ENCODE measurements around the gene MRPL32. TPM values are rescaled to one million over a fixed set of nuclear protein-coding genes. Genes with fewer than 3 reads are reported as not detected.

The MRPL32 gene
- total RNA-seq, 2 experiments from 2014 or later, result 67.4 to 71.8 TPM

GRCh38 chr7:42930889-42931288 is 1.3 kb upstream of the MRPL32 start:
- DNase-seq, result no peak
- Mint-ChIP-seq H3K4me3 (peak overlapping the region; percentile 100), H3K4me1 (ENCODE audit: low read depth) (peaks cover 63% of the 10 kb centered on the region), H3K36me3 (ENCODE audit: low read depth) (peaks cover 50% of the 10 kb centered on the region), H3K27ac (peak overlapping the region; percentile 100), H3K27me3 (ENCODE audit: low read depth) (no peaks in the 10 kb centered on the region), H3K9me3 (no peaks in the 10 kb centered on the region)
- CTCF ChIA-PET, result interaction anchor here (1.1 to 1.2 kb wide), 2 partner anchors 20 to 331 kb away, joined by 3 read pairs; no protein-coding TSS in a partner anchor
- intact Hi-C loops (cut with micrococcal nuclease), result loop anchor here (5.0 to 10.0 kb wide), 3 partner anchors 901 to 1049 kb away; partner anchors contain the start of gene MRPS24

- DNase-seq, result no peak
- Mint-ChIP-seq H3K4me1 (ENCODE audit: low read depth) (peaks cover 62% of the 10 kb centered on the region), H3K4me3 (peak overlapping the region; percentile 100), H3K27ac (peak overlapping the region; percentile 100), H3K36me3 (ENCODE audit: low read depth) (peaks cover 51% of the 10 kb centered on the region), H3K27me3 (ENCODE audit: low read depth) (no peaks in the 10 kb centered on the region), H3K9me3 (no peaks in the 10 kb centered on the region)
- intact Hi-C loops (cut with micrococcal nuclease), result loop anchor here (5.0 to 10.0 kb wide), 3 partner anchors 901 to 1049 kb away; partner anchors contain the start of gene MRPS24
- CTCF ChIA-PET, result interaction anchor here (1.2 to 1.7 kb wide), 3 partner anchors 10 to 330 kb away, joined by 3 to 6 read pairs (median 6); partner anchors contain the start of gene C7orf25
These were observed 736 bp upstream of the MRPL32 start for GRCh38 chr7:42931447-42931833.

GRCh38 chr7:42932811-42933591 is 825 bp downstream of the MRPL32 start:
- DNase-seq, result no peak
- H3K27me3 Mint-ChIP-seq (ENCODE audit: low read depth), result no peaks in the 10 kb centered on the region
- intact Hi-C loops (cut with micrococcal nuclease), result loop anchor here (1.0 to 10.0 kb wide), 10 partner anchors 7 to 1051 kb away; partner anchors contain the start of genes C7orf25, COA1, MRPS24 and STK17A
- peaks cover 55% of the 10 kb centered on the region for H3K4me1 Mint-ChIP-seq (ENCODE audit: low read depth)
- H3K27ac Mint-ChIP-seq, result peak overlapping the region; percentile 100
- no peaks in the 10 kb centered on the region for H3K9me3 Mint-ChIP-seq
- CTCF ChIA-PET, result interaction anchor here (1.6 to 1.7 kb wide), 2 partner anchors 10 to 21 kb away, joined by 6 read pairs; partner anchors contain the start of gene C7orf25
- peaks cover 44% of the 10 kb centered on the region for H3K36me3 Mint-ChIP-seq (ENCODE audit: low read depth)
- peak overlapping the region; percentile 100 for H3K4me3 Mint-ChIP-seq

- intact Hi-C loops (cut with micrococcal nuclease), result loop anchor here (5.0 to 10.0 kb wide), 3 partner anchors 898 to 1052 kb away; partner anchors contain the start of gene MRPS24
- DNase-seq, result no peak
- CTCF ChIA-PET, result interaction anchor here (1.2 kb wide), 1 partner anchor 9 kb away, joined by 3 read pairs; no protein-coding TSS in a partner anchor
- H3K27me3 Mint-ChIP-seq (ENCODE audit: low read depth), result no peaks in the 10 kb centered on the region
- peaks cover 38% of the 10 kb centered on the region for H3K36me3 Mint-ChIP-seq (ENCODE audit: low read depth)
- H3K4me1 Mint-ChIP-seq (ENCODE audit: low read depth), result peaks cover 54% of the 10 kb centered on the region
- H3K9me3 Mint-ChIP-seq, result no peaks in the 10 kb centered on the region
- H3K4me3 Mint-ChIP-seq, result peak overlapping the region; percentile 100
- peak overlapping the region; percentile 70 for H3K27ac Mint-ChIP-seq
These were observed 2.1 kb downstream of the MRPL32 start for GRCh38 chr7:42934291-42934690.

- intact Hi-C loops (cut with micrococcal nuclease), result loop anchor here (10.0 kb wide), 1 partner anchor 929 kb away; the partner anchor contains the start of gene MRPS24
- CTCF ChIA-PET, result interaction anchor here (0.6 to 1.2 kb wide), 2 partner anchors 7 to 1206 kb away, joined by 3 to 4 read pairs; no protein-coding TSS in a partner anchor
- H3K27ac Mint-ChIP-seq, result peak overlapping the region; percentile 20
- H3K36me3 Mint-ChIP-seq (ENCODE audit: low read depth), result peaks cover 33% of the 10 kb centered on the region
- no peak for DNase-seq
- H3K9me3 Mint-ChIP-seq, result no peaks in the 10 kb centered on the region
- H3K4me3 Mint-ChIP-seq, result no peak overlapping the region
- no peaks in the 10 kb centered on the region for H3K27me3 Mint-ChIP-seq (ENCODE audit: low read depth)
- H3K4me1 Mint-ChIP-seq (ENCODE audit: low read depth), result peaks cover 58% of the 10 kb centered on the region
These were observed 3.7 kb downstream of the MRPL32 start for GRCh38 chr7:42935861-42936260.

- CTCF ChIA-PET, result interaction anchor here (1.0 kb wide), 2 partner anchors 11 to 515 kb away, joined by 3 read pairs; no protein-coding TSS in a partner anchor
- peak; percentile 57 for DNase-seq
These were observed 7.5 kb downstream of the MRPL32 start for GRCh38 chr7:42939457-42940240.

GRCh38 chr7:42940985-42941847 is 9.0 kb downstream of the MRPL32 start:
- no peaks in the 10 kb centered on the region for H3K9me3 Mint-ChIP-seq
- peaks cover 47% of the 10 kb centered on the region for H3K4me1 Mint-ChIP-seq (ENCODE audit: low read depth)
- H3K27ac Mint-ChIP-seq, result no peak overlapping the region

More at GRCh38 chr7:42939457-42940240, 7.5 kb downstream of the MRPL32 start:
- peaks cover 16% of the 10 kb centered on the region for H3K36me3 Mint-ChIP-seq (ENCODE audit: low read depth)
- H3K27ac Mint-ChIP-seq, result peak overlapping the region; percentile 70
- peak overlapping the region; percentile 9 for H3K4me3 Mint-ChIP-seq
- peaks cover 52% of the 10 kb centered on the region for H3K4me1 Mint-ChIP-seq (ENCODE audit: low read depth)
- no peaks in the 10 kb centered on the region for H3K9me3 Mint-ChIP-seq
- no peaks in the 10 kb centered on the region for H3K27me3 Mint-ChIP-seq (ENCODE audit: low read depth)
- intact Hi-C loops (cut with micrococcal nuclease), result loop anchor here (1.0 to 10.0 kb wide), 7 partner anchors 7 to 925 kb away; partner anchors contain the start of genes MRPL32, MRPS24 and PSMA2

GRCh38 chr7:42945821-42946626 is 13.8 kb downstream of the MRPL32 start:
- Mint-ChIP-seq H3K27ac (no peak overlapping the region), H3K4me3 (peak overlapping the region; percentile 43), H3K27me3 (ENCODE audit: low read depth) (no peaks in the 10 kb centered on the region), H3K4me1 (ENCODE audit: low read depth) (peaks cover 17% of the 10 kb centered on the region), H3K36me3 (ENCODE audit: low read depth) (no peaks in the 10 kb centered on the region), H3K9me3 (no peaks in the 10 kb centered on the region)
- DNase-seq, result no peak
- CTCF ChIA-PET, result interaction anchor here (0.8 to 2.2 kb wide), 2 partner anchors 17 to 162 kb away, joined by 3 to 7 read pairs; no protein-coding TSS in a partner anchor
- intact Hi-C loops (cut with micrococcal nuclease), result no loop called here

More at GRCh38 chr7:42940985-42941847, 9.0 kb downstream of the MRPL32 start:
- intact Hi-C loops (cut with micrococcal nuclease), result loop anchor here (1.0 to 5.0 kb wide), 10 partner anchors 9 to 514 kb away; partner anchors contain the start of genes MRPL32 and PSMA2
- DNase-seq, result peak; percentile 94
- Mint-ChIP-seq H3K4me3 (no peak overlapping the region), H3K27me3 (ENCODE audit: low read depth) (no peaks in the 10 kb centered on the region), H3K36me3 (ENCODE audit: low read depth) (peaks cover 8% of the 10 kb centered on the region)
- CTCF ChIA-PET, result interaction anchor here (0.6 to 1.9 kb wide), 27 partner anchors 9 to 499 kb away, joined by 3 to 13 read pairs (median 4); partner anchors contain the start of genes C7orf25, MRPL32 and PSMA2

GRCh38 chr7:42946627-42946950 is 14.4 kb downstream of the MRPL32 start:
- no peaks in the 10 kb centered on the region for H3K36me3 Mint-ChIP-seq (ENCODE audit: low read depth)
- no peak overlapping the region for H3K4me3 Mint-ChIP-seq
- no peak for DNase-seq
- no peaks in the 10 kb centered on the region for H3K9me3 Mint-ChIP-seq
- no peaks in the 10 kb centered on the region for H3K27me3 Mint-ChIP-seq (ENCODE audit: low read depth)
- no peak overlapping the region for H3K27ac Mint-ChIP-seq
- H3K4me1 Mint-ChIP-seq (ENCODE audit: low read depth), result peaks cover 11% of the 10 kb centered on the region
- CTCF ChIA-PET, result no interaction called here
- intact Hi-C loops (cut with micrococcal nuclease), result no loop called here

GRCh38 chr7:42947521-42947920 is 15.3 kb downstream of the MRPL32 start:
- Mint-ChIP-seq H3K4me3 (no peak overlapping the region), H3K9me3 (no peaks in the 10 kb centered on the region), H3K27me3 (ENCODE audit: low read depth) (no peaks in the 10 kb centered on the region), H3K36me3 (ENCODE audit: low read depth) (no peaks in the 10 kb centered on the region), H3K27ac (no peak overlapping the region), H3K4me1 (ENCODE audit: low read depth) (peaks cover 11% of the 10 kb centered on the region)
- intact Hi-C loops (cut with micrococcal nuclease), result no loop called here
- CTCF ChIA-PET, result no interaction called here
- no peak for DNase-seq

Data from activated naive CD4-positive, alpha-beta T cell treated with anti-CD3 and anti-CD28 coated beads for 36 hours (primary cell).